Psoas muscle (tissue), 8 donors: ENCODE data around the gene KCNT1. TPM values are rescaled to one million over a fixed set of nuclear protein-coding genes. Genes with fewer than 3 reads are reported as not detected.

Source experiments
- ATAC-seq, 4 donors: fragments of 200-7000 bp; cut with Tn5 transposase; one replicate each; pipeline ENCODE4 v1.9.1; 2020; ENCODE audit warnings: moderate library complexity in 3 of 4, mild to moderate bottlenecking in 2 of 4
- DNase-seq, 2 donors: peaks; one replicate each; pipeline ENCODE4 v3.0.0-alpha.2; 2020
- H3K27ac ChIP-seq: fragments of 200-600 bp; one replicate; pipeline ENCODE4 v1.8.0; 2022
- H3K27me3 ChIP-seq, 3 donors: fragments of 200-600 bp in 1 of 3; one replicate each; pipeline versions ENCODE4 v1.6.1 to v1.8.0; 2013 to 2022; ENCODE audit warnings: low read length in 2 of 3, mild to moderate bottlenecking in 2 of 3, moderate library complexity in 1 of 3; ENCODE audit not compliant: insufficient read depth in 3 of 3
- H3K36me3 ChIP-seq, 2 donors: fragments of 200-600 bp in 1 of 2; one replicate each; pipeline versions ENCODE4 v1.6.1 to v1.8.0; 2013 to 2022; ENCODE audit warnings: low read depth in 1 of 2, mild to moderate bottlenecking in 1 of 2, moderate library complexity in 1 of 2; ENCODE audit not compliant: insufficient read depth in 1 of 2
- H3K4me1 ChIP-seq: fragments of 200-600 bp; one replicate; pipeline ENCODE4 v1.8.0; 2022
- H3K4me3 ChIP-seq: fragments of 200-600 bp; one replicate; pipeline ENCODE4 v1.8.0; 2022; ENCODE audit warnings: mild to moderate bottlenecking
- H3K9me3 ChIP-seq: fragments of 200-600 bp; one replicate; pipeline ENCODE4 v1.8.0; 2022
- CTCF ChIP-seq: fragments of 200-600 bp; IDR thresholded peaks from one replicate; pipeline ENCODE4 v1.8.0; 2022; ENCODE audit warnings: antibody characterized with exemption
- WGBS, 3 donors: extraction: QIAGEN DNeasy Blood & Tissue Kit; methylation state at CpG; one replicate each; pipeline versions ENCODE4 v1.1.6 to v1.1.7; 2013; 5-methylcytosine and 5-hydroxymethylcytosine counted together
- intact Hi-C, 2 donors: fragments of 100-400 bp; cut with DNase I; formaldehyde crosslinking; loops; one replicate each; pipeline versions ENCODE4 v1.11.0 to v1.14.2; 2022
- polyA plus RNA-seq, 3 donors: library from polyadenylated mRNA; stranded (reverse); fragments of 200-250 nt; gene quantifications; one replicate each; pipeline ENCODE4 v1.2.3, GENCODE V29; 2013
- total RNA-seq, 4 donors: library from RNA; stranded (reverse); fragmentation: NEBNext Ultra II Directional in 2 of 4; extraction: Animal tissue kit (Norgen Biotek cat#: 25700) in 2 of 4; gene quantifications; one replicate each; pipeline versions ENCODE4 v1.2.1 to v1.2.4, GENCODE V29; 2021 to 2023
- donor health status: healthy with polysubstance abuse.
- donor health status: DM: no; HTN: no; CAD: no; lungs with moderate emphysema.
- donor health status: Bipolar disorder and iron deficiency.
- donor health status: healthy.
- donor health status: DM: yes; HTN: yes; CAD: no.
- donor health status: DM: no; HTN: no; CAD: no.
- donor health status: DM: no; HTN: no; CAD: no.
- donor health status: DM: yes; HTN: yes; CAD: no.

The KCNT1 gene
- total and polyA plus RNA-seq, 7 donors, result 1.1 to 15.0 (median 10.3) TPM

- no peak for ATAC-seq
- no peak overlapping the region for H3K27ac ChIP-seq
- DNase-seq, result no peak
- no peaks in the 10 kb centered on the region for H3K27me3 ChIP-seq
- no peak overlapping the region for H3K4me3 ChIP-seq
- intact Hi-C loops, result no loop called here
- WGBS, 3 donors, result 80 to 84% (median 81%) methylated on average over 3 of the region's 3 CpGs
- TF ChIP-seq CTCF, result no peak
- no peaks in the 10 kb centered on the region for H3K36me3 ChIP-seq
- no peaks in the 10 kb centered on the region for H3K4me1 ChIP-seq
- no peaks in the 10 kb centered on the region for H3K9me3 ChIP-seq
Observed at GRCh38 chr9:135833864-135834263, 131.9 kb downstream of the KCNT1 start.

GRCh38 chr9:135835131-135835530 lies 133.1 kb downstream of the KCNT1 start:
- intact Hi-C loops, result no loop called here
- Histone ChIP-seq H3K4me1 (no peaks in the 10 kb centered on the region), H3K27ac (no peak overlapping the region), H3K27me3 (no peaks in the 10 kb centered on the region), H3K4me3 (no peak overlapping the region), H3K36me3 (no peaks in the 10 kb centered on the region), H3K9me3 (no peaks in the 10 kb centered on the region)
- TF ChIP-seq CTCF, result no peak
- ATAC-seq (peak in 1 of 4 donors; percentile 30), DNase-seq (no peak)
- WGBS, 3 donors, result 85 to 91% (median 86%) methylated on average over 10 of the region's 10 CpGs

GRCh38 chr9:135839516-135839915 lies 137.5 kb downstream of the KCNT1 start:
- peaks cover 0 to 17% of the 10 kb centered on the region in 2 donors for H3K36me3 ChIP-seq
- DNase-seq (no peak), ATAC-seq (no peak)
- WGBS, 3 donors, result 96% methylated on average over 11 of the region's 11 CpGs
- no peak overlapping the region for H3K27ac ChIP-seq
- H3K4me3 ChIP-seq, result no peak overlapping the region
- intact Hi-C loops, result no loop called here
- no peaks in the 10 kb centered on the region for H3K9me3 ChIP-seq
- H3K27me3 ChIP-seq, result no peaks in the 10 kb centered on the region
- no peaks in the 10 kb centered on the region for H3K4me1 ChIP-seq
- no peak for TF ChIP-seq CTCF

- 95 to 97% (median 96%) methylated on average over 9 of the region's 9 CpGs for WGBS, 3 donors
- no peak for TF ChIP-seq CTCF
- H3K27ac ChIP-seq, result no peak overlapping the region
Observed at GRCh38 chr9:135840107-135840506, 138.1 kb downstream of the KCNT1 start.

GRCh38 chr9:135840539-135840938 lies 138.6 kb downstream of the KCNT1 start:
- WGBS, 3 donors, result 92 to 95% (median 93%) methylated on average over 7 of the region's 7 CpGs
- no peak for ATAC-seq

More at GRCh38 chr9:135840107-135840506, 138.1 kb downstream of the KCNT1 start:
- DNase-seq, result no peak
- Histone ChIP-seq H3K4me1 (no peaks in the 10 kb centered on the region), H3K36me3 (peaks cover 0 to 17% of the 10 kb centered on the region in 2 donors), H3K4me3 (no peak overlapping the region), H3K27me3 (no peaks in the 10 kb centered on the region), H3K9me3 (no peaks in the 10 kb centered on the region)
- intact Hi-C loops, result no loop called here
- ATAC-seq, result no peak

More at GRCh38 chr9:135840539-135840938, 138.6 kb downstream of the KCNT1 start:
- no peak for DNase-seq
- no peak for TF ChIP-seq CTCF
- H3K36me3 ChIP-seq, result peaks cover 0 to 17% of the 10 kb centered on the region in 2 donors
- intact Hi-C loops, result no loop called here
- no peaks in the 10 kb centered on the region for H3K27me3 ChIP-seq
- no peaks in the 10 kb centered on the region for H3K9me3 ChIP-seq
- no peak overlapping the region for H3K4me3 ChIP-seq
- H3K27ac ChIP-seq, result no peak overlapping the region
- H3K4me1 ChIP-seq, result no peaks in the 10 kb centered on the region
